OCI-LY7 (cell line): ENCODE results near the gene CEP164.

Experiments
- EZH2phosphoT487 ChIP-seq: fragments of 200-600 bp; sonication (generic); IDR thresholded peaks from 2 replicates; pipeline ENCODE4 v1.6.1; 2018; ENCODE audit warnings: low read depth, borderline replicate concordance, mild to moderate bottlenecking, mixed run types, antibody characterized with exemption, low read length, moderate library complexity, mixed read lengths
- TF ChIP-seq, protein P1 (sequence below): fragments of 200-600 bp; sonication (generic); conservative IDR thresholded peaks from 2 replicates; pipeline ENCODE4 v1.5.1; 2014; ENCODE audit warnings: mild to moderate bottlenecking, antibody characterized with exemption, low read length, moderate library complexity, mixed read lengths

DNA sequence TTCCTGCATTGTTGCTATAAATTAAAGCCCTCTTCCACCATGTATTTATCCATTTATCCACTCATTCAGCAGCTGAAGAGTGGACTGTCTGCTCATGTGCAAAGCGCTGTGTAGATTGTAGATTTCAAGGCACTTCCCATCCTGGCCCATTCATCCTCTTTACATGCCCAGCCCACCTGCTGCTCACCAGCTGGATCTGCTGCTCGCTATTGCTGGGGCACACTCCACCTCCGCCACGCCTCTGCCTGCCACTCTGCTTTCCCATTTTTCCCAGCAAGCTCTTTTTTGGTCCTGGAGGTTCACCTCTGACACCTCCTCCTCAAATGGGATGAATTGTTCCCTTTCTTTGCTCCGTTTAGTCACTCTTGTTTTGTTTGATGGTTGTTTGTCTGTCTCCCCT lies 48.3 kb downstream of the CEP164 start:
- TF ChIP-seq, protein P1, sequence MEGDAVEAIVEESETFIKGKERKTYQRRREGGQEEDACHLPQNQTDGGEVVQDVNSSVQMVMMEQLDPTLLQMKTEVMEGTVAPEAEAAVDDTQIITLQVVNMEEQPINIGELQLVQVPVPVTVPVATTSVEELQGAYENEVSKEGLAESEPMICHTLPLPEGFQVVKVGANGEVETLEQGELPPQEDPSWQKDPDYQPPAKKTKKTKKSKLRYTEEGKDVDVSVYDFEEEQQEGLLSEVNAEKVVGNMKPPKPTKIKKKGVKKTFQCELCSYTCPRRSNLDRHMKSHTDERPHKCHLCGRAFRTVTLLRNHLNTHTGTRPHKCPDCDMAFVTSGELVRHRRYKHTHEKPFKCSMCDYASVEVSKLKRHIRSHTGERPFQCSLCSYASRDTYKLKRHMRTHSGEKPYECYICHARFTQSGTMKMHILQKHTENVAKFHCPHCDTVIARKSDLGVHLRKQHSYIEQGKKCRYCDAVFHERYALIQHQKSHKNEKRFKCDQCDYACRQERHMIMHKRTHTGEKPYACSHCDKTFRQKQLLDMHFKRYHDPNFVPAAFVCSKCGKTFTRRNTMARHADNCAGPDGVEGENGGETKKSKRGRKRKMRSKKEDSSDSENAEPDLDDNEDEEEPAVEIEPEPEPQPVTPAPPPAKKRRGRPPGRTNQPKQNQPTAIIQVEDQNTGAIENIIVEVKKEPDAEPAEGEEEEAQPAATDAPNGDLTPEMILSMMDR: no peak
- no peak for TF ChIP-seq EZH2phosphoT487
